ENCODE data around the gene POLR1H.
"Not testable (repeated sequence)": the region's sequence is repeated elsewhere in the genome, so short reads cannot be mapped to it uniquely, and the experiment has no call there.

POLR1H gene

DNA sequence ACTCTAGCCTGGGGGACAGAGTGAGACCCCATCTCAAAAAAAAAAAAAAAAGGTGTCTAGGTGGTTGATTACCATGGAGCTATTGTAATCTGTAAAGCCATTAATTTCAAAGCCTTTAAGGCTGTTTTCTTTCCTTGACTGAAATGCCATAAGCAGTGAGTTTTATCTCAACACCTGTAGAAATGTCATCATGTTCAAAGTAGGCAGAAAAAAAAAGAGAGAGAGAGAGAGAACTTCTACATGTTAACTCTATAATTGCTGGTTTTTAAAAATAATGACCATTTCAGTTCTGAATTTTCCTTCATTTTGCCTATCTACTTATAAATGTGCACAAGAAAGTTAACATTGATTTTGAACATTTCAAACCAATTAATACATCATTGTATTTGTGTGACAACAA, 29.7 kb upstream of the POLR1H start:
- TF ChIP-seq TCF4 (CRISPR knock-in tag; IDR thresholded peaks at IDR 0.05; ENCODE audit: borderline replicate concordance), result no peak
- TF ChIP-seq, protein P1, sequence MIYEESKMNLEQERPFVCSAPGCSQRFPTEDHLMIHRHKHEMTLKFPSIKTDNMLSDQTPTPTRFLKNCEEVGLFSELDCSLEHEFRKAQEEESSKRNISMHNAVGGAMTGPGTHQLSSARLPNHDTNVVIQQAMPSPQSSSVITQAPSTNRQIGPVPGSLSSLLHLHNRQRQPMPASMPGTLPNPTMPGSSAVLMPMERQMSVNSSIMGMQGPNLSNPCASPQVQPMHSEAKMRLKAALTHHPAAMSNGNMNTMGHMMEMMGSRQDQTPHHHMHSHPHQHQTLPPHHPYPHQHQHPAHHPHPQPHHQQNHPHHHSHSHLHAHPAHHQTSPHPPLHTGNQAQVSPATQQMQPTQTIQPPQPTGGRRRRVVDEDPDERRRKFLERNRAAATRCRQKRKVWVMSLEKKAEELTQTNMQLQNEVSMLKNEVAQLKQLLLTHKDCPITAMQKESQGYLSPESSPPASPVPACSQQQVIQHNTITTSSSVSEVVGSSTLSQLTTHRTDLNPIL (CRISPR knock-in tag; IDR thresholded peaks at IDR 0.05; ENCODE audit: low read depth), result no peak
- no peak for TF ChIP-seq BACH2 (CRISPR knock-in tag; IDR thresholded peaks at IDR 0.05; ENCODE audit: borderline replicate concordance)
- TF ChIP-seq, protein P2, sequence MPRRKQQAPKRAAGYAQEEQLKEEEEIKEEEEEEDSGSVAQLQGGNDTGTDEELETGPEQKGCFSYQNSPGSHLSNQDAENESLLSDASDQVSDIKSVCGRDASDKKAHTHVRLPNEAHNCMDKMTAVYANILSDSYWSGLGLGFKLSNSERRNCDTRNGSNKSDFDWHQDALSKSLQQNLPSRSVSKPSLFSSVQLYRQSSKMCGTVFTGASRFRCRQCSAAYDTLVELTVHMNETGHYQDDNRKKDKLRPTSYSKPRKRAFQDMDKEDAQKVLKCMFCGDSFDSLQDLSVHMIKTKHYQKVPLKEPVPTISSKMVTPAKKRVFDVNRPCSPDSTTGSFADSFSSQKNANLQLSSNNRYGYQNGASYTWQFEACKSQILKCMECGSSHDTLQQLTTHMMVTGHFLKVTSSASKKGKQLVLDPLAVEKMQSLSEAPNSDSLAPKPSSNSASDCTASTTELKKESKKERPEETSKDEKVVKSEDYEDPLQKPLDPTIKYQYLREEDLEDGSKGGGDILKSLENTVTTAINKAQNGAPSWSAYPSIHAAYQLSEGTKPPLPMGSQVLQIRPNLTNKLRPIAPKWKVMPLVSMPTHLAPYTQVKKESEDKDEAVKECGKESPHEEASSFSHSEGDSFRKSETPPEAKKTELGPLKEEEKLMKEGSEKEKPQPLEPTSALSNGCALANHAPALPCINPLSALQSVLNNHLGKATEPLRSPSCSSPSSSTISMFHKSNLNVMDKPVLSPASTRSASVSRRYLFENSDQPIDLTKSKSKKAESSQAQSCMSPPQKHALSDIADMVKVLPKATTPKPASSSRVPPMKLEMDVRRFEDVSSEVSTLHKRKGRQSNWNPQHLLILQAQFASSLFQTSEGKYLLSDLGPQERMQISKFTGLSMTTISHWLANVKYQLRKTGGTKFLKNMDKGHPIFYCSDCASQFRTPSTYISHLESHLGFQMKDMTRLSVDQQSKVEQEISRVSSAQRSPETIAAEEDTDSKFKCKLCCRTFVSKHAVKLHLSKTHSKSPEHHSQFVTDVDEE (CRISPR knock-in tag; IDR thresholded peaks at IDR 0.05), result no peak
- TF ChIP-seq, protein P3, sequence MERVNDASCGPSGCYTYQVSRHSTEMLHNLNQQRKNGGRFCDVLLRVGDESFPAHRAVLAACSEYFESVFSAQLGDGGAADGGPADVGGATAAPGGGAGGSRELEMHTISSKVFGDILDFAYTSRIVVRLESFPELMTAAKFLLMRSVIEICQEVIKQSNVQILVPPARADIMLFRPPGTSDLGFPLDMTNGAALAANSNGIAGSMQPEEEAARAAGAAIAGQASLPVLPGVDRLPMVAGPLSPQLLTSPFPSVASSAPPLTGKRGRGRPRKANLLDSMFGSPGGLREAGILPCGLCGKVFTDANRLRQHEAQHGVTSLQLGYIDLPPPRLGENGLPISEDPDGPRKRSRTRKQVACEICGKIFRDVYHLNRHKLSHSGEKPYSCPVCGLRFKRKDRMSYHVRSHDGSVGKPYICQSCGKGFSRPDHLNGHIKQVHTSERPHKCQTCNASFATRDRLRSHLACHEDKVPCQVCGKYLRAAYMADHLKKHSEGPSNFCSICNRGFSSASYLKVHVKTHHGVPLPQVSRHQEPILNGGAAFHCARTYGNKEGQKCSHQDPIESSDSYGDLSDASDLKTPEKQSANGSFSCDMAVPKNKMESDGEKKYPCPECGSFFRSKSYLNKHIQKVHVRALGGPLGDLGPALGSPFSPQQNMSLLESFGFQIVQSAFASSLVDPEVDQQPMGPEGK (CRISPR knock-in tag; IDR thresholded peaks at IDR 0.05; ENCODE audit: borderline replicate concordance), result no peak
- no peak for TF ChIP-seq ZNF70 (CRISPR knock-in tag; IDR thresholded peaks at IDR 0.05)
- no peak for TF ChIP-seq PPARA (CRISPR knock-in tag; IDR thresholded peaks at IDR 0.05; ENCODE audit: borderline replicate concordance)
- TF ChIP-seq ZC3H10 (CRISPR knock-in tag; IDR thresholded peaks at IDR 0.05), result no peak
- TF ChIP-seq TOX (CRISPR knock-in tag; IDR thresholded peaks at IDR 0.05; ENCODE audit: borderline replicate concordance), result no peak
- no peak for ATAC-seq

DNA sequence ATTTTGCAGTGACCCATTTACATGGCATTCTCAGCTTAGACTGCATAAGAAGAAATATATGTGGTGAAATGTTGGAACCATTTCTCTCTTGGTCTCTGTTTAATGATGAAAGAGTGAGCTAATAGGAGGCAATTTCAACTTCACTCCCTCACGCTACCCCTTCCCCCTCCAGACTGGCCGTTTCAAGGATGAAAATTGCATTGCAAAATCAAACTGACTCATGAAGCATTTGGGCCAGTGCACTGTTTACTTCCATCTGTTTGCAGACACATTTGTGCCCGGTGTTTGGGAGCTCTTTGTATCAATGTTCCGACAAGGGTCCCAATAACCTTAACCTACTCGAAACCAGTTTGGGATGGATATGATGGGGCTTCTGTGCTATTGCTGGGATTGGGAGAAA, 27.6 kb upstream of the POLR1H start:
- ATAC-seq, result not testable (repeated sequence)

DNA sequence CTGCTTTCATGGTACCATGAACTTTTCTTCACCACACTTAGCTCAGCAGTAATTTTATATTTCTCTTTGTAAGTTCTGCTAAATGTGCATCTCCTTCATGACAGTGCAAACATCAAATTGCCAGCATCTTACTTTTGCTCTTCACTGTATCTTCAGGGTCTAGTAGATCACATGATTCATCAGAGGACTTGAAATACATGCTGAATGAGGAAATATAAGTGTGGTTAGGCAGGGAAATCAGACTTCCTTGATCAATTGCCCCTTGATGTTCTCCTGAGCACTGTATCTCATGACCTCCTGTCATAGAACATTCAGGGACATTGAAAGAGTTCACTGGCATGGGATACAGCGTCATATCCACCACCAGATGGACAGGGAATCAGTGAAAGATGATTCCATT, 25.3 kb upstream of the POLR1H start:
- no peak for TF ChIP-seq ZNF70 (CRISPR knock-in tag; IDR thresholded peaks at IDR 0.05)
- TF ChIP-seq OSR1 (CRISPR knock-in tag; IDR thresholded peaks at IDR 0.05), result no peak
- no peak for TF ChIP-seq ARNTL (CRISPR knock-in tag; IDR thresholded peaks at IDR 0.05; ENCODE audit: borderline replicate concordance, low read depth)
- no peak for TF ChIP-seq TOX (CRISPR knock-in tag; IDR thresholded peaks at IDR 0.05; ENCODE audit: borderline replicate concordance)
- TF ChIP-seq, protein P1 (CRISPR knock-in tag; IDR thresholded peaks at IDR 0.05; ENCODE audit: low read depth), result no peak
- TF ChIP-seq BACH2 (CRISPR knock-in tag; IDR thresholded peaks at IDR 0.05; ENCODE audit: borderline replicate concordance), result no peak
- TF ChIP-seq, protein P4, sequence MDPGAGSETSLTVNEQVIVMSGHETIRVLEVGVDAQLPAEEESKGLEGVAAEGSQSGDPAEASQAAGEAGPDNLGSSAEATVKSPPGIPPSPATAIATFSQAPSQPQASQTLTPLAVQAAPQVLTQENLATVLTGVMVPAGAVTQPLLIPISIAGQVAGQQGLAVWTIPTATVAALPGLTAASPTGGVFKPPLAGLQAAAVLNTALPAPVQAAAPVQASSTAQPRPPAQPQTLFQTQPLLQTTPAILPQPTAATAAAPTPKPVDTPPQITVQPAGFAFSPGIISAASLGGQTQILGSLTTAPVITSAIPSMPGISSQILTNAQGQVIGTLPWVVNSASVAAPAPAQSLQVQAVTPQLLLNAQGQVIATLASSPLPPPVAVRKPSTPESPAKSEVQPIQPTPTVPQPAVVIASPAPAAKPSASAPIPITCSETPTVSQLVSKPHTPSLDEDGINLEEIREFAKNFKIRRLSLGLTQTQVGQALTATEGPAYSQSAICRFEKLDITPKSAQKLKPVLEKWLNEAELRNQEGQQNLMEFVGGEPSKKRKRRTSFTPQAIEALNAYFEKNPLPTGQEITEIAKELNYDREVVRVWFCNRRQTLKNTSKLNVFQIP (CRISPR knock-in tag; IDR thresholded peaks at IDR 0.05; ENCODE audit: borderline replicate concordance, low read depth), result no peak
- TF ChIP-seq, protein P3 (CRISPR knock-in tag; IDR thresholded peaks at IDR 0.05; ENCODE audit: borderline replicate concordance), result no peak
- no peak for TF ChIP-seq PPARA (CRISPR knock-in tag; IDR thresholded peaks at IDR 0.05; ENCODE audit: borderline replicate concordance)
- no peak for TF ChIP-seq RARB (CRISPR knock-in tag; IDR thresholded peaks at IDR 0.05)
- TF ChIP-seq ZFP30 (CRISPR knock-in tag; IDR thresholded peaks at IDR 0.05), result no peak
- no peak for TF ChIP-seq SNAI2 (CRISPR knock-in tag; IDR thresholded peaks at IDR 0.05)
- TF ChIP-seq ZFP3 (CRISPR knock-in tag; IDR thresholded peaks at IDR 0.05), result no peak
- TF ChIP-seq ZC3H10 (CRISPR knock-in tag; IDR thresholded peaks at IDR 0.05), result no peak
- TF ChIP-seq GLIS3 (CRISPR knock-in tag; IDR thresholded peaks at IDR 0.05), result no peak
- no peak for TF ChIP-seq TCF4 (CRISPR knock-in tag; IDR thresholded peaks at IDR 0.05; ENCODE audit: borderline replicate concordance)
- TF ChIP-seq CSDC2 (CRISPR knock-in tag; IDR thresholded peaks at IDR 0.05), result no peak
- no peak for TF ChIP-seq ISL1 (CRISPR knock-in tag; IDR thresholded peaks at IDR 0.05)
- TF ChIP-seq ZNF8 (CRISPR knock-in tag; IDR thresholded peaks at IDR 0.05), result no peak
- ATAC-seq, result no peak

Data from SK-N-SH treated with all-trans-retinoic acid at 6 μM for 48 hours (cell line).